Liver (tissue), 9 donors: ENCODE data around the gene RBM6. TPM values are rescaled to one million over a fixed set of nuclear protein-coding genes. Genes with fewer than 3 reads are reported as not detected.

ENCODE experiments used
- DNase-seq: peaks from one replicate; pipeline ENCODE4 v3.0.0-alpha.2; 2017; ENCODE audit warnings: low spot score
- H3K27ac ChIP-seq, 2 donors: one replicate each; pipeline ENCODE4 v1.7.0; 2013; ENCODE audit warnings: inconsistent platforms in 2 of 2, low read length in 2 of 2, control low read depth in 1 of 2, low read depth in 1 of 2, mild to moderate bottlenecking in 1 of 2
- H3K27me3 ChIP-seq, 4 donors: one replicate each; pipeline versions ENCODE4 v1.6.1 to v1.7.0; 2013; ENCODE audit warnings: low read length in 3 of 4, inconsistent platforms in 1 of 4, mild to moderate bottlenecking in 1 of 4, moderate library complexity in 1 of 4; ENCODE audit not compliant: control insufficient read depth in 4 of 4, insufficient read depth in 4 of 4
- H3K36me3 ChIP-seq, 4 donors: one replicate each; pipeline versions ENCODE4 v1.6.1 to v1.7.0; 2013; ENCODE audit warnings: low read length in 3 of 4, mild to moderate bottlenecking in 3 of 4, low read depth in 1 of 4, moderate library complexity in 1 of 4; ENCODE audit not compliant: control insufficient read depth in 4 of 4, insufficient read depth in 3 of 4
- H3K4me1 ChIP-seq, 4 donors: one replicate each; pipeline versions ENCODE4 v1.6.1 to v1.7.0; 2013; ENCODE audit warnings: low read length in 3 of 4, mild to moderate bottlenecking in 3 of 4, moderate library complexity in 1 of 4; ENCODE audit not compliant: control insufficient read depth in 4 of 4, insufficient read depth in 4 of 4
- H3K4me3 ChIP-seq, 3 donors: one replicate each; pipeline versions ENCODE4 v1.6.1 to v1.7.0; 2013; ENCODE audit warnings: low read length in 3 of 3, control low read depth in 1 of 3, low read depth in 1 of 3, mild to moderate bottlenecking in 1 of 3
- H3K9ac ChIP-seq, 2 donors: one replicate each; pipeline ENCODE4 v1.7.0; 2013; ENCODE audit warnings: low read length in 2 of 2, mild to moderate bottlenecking in 2 of 2, moderate library complexity in 2 of 2, control low read depth in 1 of 2, low read depth in 1 of 2
- H3K9me3 ChIP-seq, 4 donors: one replicate each; pipeline versions ENCODE4 v1.6.1 to v1.7.0; 2013; ENCODE audit warnings: low read length in 3 of 4; ENCODE audit not compliant: control insufficient read depth in 4 of 4
- EGR1 ChIP-seq, 2 donors: IDR thresholded peaks; 2 replicates each; pipeline ENCODE4 v1.6.1; 2016 to 2018; ENCODE audit warnings: antibody characterized with exemption in 2 of 2, low read depth in 2 of 2
- FOXA1 ChIP-seq: IDR thresholded peaks from 2 replicates; pipeline ENCODE4 v1.6.1; 2016; ENCODE audit warnings: antibody characterized with exemption
- FOXA2 ChIP-seq: IDR thresholded peaks from 2 replicates; pipeline ENCODE4 v1.6.1; 2016; ENCODE audit warnings: antibody characterized with exemption
- GABPA ChIP-seq, 2 donors: IDR thresholded peaks in 1 of 2; conservative IDR thresholded peaks in 1 of 2; 2 replicates each; pipeline ENCODE4 v1.6.1; 2016; ENCODE audit warnings: antibody characterized with exemption in 2 of 2, mild to moderate bottlenecking in 1 of 2, moderate library complexity in 1 of 2
- HNF4A ChIP-seq, 2 donors: conservative IDR thresholded peaks; 2 replicates each; pipeline ENCODE4 v1.6.1; 2016; ENCODE audit warnings: antibody characterized with exemption in 2 of 2, mild to moderate bottlenecking in 2 of 2
- HNF4G ChIP-seq: IDR thresholded peaks from 2 replicates; pipeline ENCODE4 v1.6.1; 2016; ENCODE audit warnings: antibody characterized with exemption
- JUND ChIP-seq, 2 donors: IDR thresholded peaks; 2 replicates each; pipeline ENCODE4 v1.6.1; 2016; ENCODE audit warnings: antibody characterized with exemption in 2 of 2
- NR2F2 ChIP-seq: IDR thresholded peaks from 2 replicates; pipeline ENCODE4 v1.6.1; 2016; ENCODE audit warnings: antibody characterized with exemption
- RAD21 ChIP-seq, 2 donors: IDR thresholded peaks; 2 replicates each; pipeline ENCODE4 v1.6.1; 2016; ENCODE audit warnings: antibody characterized with exemption in 2 of 2, mild to moderate bottlenecking in 2 of 2
- RXRA ChIP-seq, 2 donors: IDR thresholded peaks; 2 replicates each; pipeline ENCODE4 v1.6.1; 2017 to 2018; ENCODE audit warnings: antibody characterized with exemption in 2 of 2, mild to moderate bottlenecking in 1 of 2
- SP1 ChIP-seq: IDR thresholded peaks from 2 replicates; pipeline ENCODE4 v1.6.1; 2018; ENCODE audit warnings: antibody characterized with exemption, mild to moderate bottlenecking
- YY1 ChIP-seq: IDR thresholded peaks from 2 replicates; pipeline ENCODE4 v1.6.1; 2016; ENCODE audit warnings: antibody characterized with exemption, mild to moderate bottlenecking
- WGBS: extraction: QIAGEN DNeasy Blood & Tissue Kit; methylation state at CpG from one replicate; pipeline ENCODE4 v1.1.7; 2013; 5-methylcytosine and 5-hydroxymethylcytosine counted together
- polyA plus RNA-seq, 2 donors: library from polyadenylated mRNA; stranded (reverse) in 1 of 2; unstranded in 1 of 2; fragments of 200-250 nt in 1 of 2; fragments of >200 nt in 1 of 2; fragmentation: Nextera tagmentation in 1 of 2; extraction: Ambion mirVana in 1 of 2; gene quantifications; one replicate each; pipeline versions ENCODE4 v1.2.1 to v1.2.3, GENCODE V29; 2013 to 2015
- total RNA-seq, 2 donors: library from RNA; depleted of rRNA; stranded (reverse); fragments of >200 nt; gene quantifications; one replicate each; pipeline ENCODE4 v1.2.3, GENCODE V29; 2014
- TF ChIP-seq, protein P1 (sequence below): IDR thresholded peaks from 2 replicates; pipeline ENCODE4 v1.6.1; 2016; ENCODE audit warnings: antibody characterized with exemption, mild to moderate bottlenecking
- TF ChIP-seq, protein P2 (sequence below): IDR thresholded peaks from 2 replicates; pipeline ENCODE4 v1.6.1; 2016; ENCODE audit warnings: antibody characterized with exemption
- TF ChIP-seq, protein P3 (sequence below): IDR thresholded peaks from 2 replicates; pipeline ENCODE4 v1.6.1; 2016; ENCODE audit warnings: antibody characterized with exemption
- TF ChIP-seq, protein P4 (sequence below): IDR thresholded peaks from 2 replicates; pipeline ENCODE4 v1.6.1; 2016; ENCODE audit warnings: antibody characterized with exemption
- donor health status: healthy.
- donor health status: healthy.
- donor health status: healthy.
- donor health status: healthy.
- donor health status: healthy.

RBM6 gene
- total and polyA plus RNA-seq, 4 donors = 10.9 to 59.2 (median 37.5) TPM

DNA sequence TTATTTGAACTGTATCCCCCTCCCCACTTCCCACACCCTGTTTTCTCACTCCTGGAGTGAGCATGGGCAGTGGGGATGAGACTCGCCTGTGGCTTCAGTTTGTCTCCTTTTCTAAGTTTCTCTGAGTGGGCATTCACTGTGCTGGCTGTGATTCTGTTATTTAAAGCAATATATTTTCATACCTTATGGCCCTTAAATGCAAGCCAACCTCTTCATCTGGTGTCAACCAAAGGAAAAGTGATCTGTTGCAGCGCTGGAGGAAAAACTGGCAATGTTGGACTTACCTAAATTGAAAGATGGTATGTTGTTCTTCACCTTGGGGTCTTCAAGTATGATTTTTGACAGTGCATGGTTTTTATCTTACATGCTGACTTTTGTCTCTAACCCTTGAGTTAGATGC is 56.1 kb downstream of the RBM6 start (continued):
- no peak for TF ChIP-seq YY1
- TF ChIP-seq JUND (IDR thresholded peaks at IDR 0.05) = no peak

DNA sequence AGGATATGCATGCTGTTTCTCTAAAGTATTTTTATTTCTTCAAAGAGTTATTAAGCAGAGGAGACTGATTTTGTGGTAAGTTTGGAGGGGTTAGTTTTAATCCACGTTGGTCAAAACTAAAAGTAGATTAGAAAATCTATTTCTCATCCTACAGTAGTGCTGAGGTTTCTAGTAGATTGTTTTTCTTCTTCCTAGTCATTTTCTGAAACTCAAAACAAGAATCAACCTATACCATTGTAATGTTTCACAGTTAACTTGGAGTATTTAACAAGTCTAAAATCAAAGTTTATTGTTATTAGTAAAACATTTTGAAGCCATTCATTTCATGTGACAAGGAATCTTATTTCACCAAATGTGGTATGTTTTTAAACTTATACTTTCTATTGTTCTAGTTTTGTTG is 57.9 kb downstream of the RBM6 start:
- Histone ChIP-seq H3K27me3 (no peaks in the 10 kb centered on the region), H3K9me3 (no peaks in the 10 kb centered on the region), H3K9ac (no peak overlapping the region), H3K36me3 (peaks cover 2 to 19% (median 8%) of the 10 kb centered on the region in 4 donors), H3K4me1 (no peaks in the 10 kb centered on the region), H3K4me3 (no peak overlapping the region), H3K27ac (no peak overlapping the region)
- TF ChIP-seq FOXA2 = no peak
- no peak for TF ChIP-seq NR2F2
- no peak for TF ChIP-seq GABPA (IDR thresholded peaks at IDR 0.05 in 1 of 2, conservative IDR thresholded peaks at IDR 0.05 in 1 of 2)
- no peak for TF ChIP-seq HNF4G
- TF ChIP-seq, protein P1, sequence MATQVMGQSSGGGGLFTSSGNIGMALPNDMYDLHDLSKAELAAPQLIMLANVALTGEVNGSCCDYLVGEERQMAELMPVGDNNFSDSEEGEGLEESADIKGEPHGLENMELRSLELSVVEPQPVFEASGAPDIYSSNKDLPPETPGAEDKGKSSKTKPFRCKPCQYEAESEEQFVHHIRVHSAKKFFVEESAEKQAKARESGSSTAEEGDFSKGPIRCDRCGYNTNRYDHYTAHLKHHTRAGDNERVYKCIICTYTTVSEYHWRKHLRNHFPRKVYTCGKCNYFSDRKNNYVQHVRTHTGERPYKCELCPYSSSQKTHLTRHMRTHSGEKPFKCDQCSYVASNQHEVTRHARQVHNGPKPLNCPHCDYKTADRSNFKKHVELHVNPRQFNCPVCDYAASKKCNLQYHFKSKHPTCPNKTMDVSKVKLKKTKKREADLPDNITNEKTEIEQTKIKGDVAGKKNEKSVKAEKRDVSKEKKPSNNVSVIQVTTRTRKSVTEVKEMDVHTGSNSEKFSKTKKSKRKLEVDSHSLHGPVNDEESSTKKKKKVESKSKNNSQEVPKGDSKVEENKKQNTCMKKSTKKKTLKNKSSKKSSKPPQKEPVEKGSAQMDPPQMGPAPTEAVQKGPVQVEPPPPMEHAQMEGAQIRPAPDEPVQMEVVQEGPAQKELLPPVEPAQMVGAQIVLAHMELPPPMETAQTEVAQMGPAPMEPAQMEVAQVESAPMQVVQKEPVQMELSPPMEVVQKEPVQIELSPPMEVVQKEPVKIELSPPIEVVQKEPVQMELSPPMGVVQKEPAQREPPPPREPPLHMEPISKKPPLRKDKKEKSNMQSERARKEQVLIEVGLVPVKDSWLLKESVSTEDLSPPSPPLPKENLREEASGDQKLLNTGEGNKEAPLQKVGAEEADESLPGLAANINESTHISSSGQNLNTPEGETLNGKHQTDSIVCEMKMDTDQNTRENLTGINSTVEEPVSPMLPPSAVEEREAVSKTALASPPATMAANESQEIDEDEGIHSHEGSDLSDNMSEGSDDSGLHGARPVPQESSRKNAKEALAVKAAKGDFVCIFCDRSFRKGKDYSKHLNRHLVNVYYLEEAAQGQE = no peak
- no peak for TF ChIP-seq RAD21 (IDR thresholded peaks at IDR 0.05)
- TF ChIP-seq, protein P2, sequence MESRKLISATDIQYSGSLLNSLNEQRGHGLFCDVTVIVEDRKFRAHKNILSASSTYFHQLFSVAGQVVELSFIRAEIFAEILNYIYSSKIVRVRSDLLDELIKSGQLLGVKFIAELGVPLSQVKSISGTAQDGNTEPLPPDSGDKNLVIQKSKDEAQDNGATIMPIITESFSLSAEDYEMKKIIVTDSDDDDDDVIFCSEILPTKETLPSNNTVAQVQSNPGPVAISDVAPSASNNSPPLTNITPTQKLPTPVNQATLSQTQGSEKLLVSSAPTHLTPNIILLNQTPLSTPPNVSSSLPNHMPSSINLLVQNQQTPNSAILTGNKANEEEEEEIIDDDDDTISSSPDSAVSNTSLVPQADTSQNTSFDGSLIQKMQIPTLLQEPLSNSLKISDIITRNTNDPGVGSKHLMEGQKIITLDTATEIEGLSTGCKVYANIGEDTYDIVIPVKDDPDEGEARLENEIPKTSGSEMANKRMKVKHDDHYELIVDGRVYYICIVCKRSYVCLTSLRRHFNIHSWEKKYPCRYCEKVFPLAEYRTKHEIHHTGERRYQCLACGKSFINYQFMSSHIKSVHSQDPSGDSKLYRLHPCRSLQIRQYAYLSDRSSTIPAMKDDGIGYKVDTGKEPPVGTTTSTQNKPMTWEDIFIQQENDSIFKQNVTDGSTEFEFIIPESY = no peak
- TF ChIP-seq, protein P3, sequence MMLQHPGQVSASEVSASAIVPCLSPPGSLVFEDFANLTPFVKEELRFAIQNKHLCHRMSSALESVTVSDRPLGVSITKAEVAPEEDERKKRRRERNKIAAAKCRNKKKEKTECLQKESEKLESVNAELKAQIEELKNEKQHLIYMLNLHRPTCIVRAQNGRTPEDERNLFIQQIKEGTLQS = no peak
- DNase-seq = no peak
- 82% methylated on average over 1 of the region's 1 CpG for WGBS

DNA sequence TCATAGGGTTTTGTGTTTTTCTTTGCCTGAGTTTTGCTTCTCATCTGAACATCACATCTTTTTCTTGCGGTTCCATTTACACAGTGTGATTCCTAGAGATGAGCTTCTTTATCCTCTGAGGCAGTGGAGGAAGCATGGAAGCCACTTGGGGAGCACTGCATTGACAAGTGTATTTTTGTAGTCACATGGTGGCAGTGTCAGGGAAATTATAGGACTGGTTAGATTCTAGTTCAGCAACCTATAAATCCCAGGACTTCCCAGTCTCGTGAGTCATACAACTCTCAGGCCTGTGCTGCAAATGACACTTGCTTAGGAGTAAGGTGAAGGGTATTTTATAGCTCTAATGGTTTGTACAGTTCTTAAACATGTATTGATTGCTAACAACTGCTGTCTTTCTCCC is 58.4 kb downstream of the RBM6 start:
- Histone ChIP-seq H3K9ac (no peak overlapping the region), H3K36me3 (peaks cover 2 to 19% (median 7%) of the 10 kb centered on the region in 4 donors), H3K9me3 (no peaks in the 10 kb centered on the region), H3K27ac (no peak overlapping the region), H3K4me3 (no peak overlapping the region), H3K4me1 (no peaks in the 10 kb centered on the region), H3K27me3 (no peaks in the 10 kb centered on the region)
- DNase-seq = no peak
- 87% methylated on average over 2 of the region's 2 CpGs for WGBS
- TF ChIP-seq GABPA (IDR thresholded peaks at IDR 0.05 in 1 of 2, conservative IDR thresholded peaks at IDR 0.05 in 1 of 2) (no peak), YY1 (no peak), RXRA (IDR thresholded peaks at IDR 0.05) (no peak), HNF4G (no peak), RAD21 (IDR thresholded peaks at IDR 0.05) (no peak), FOXA1 (no peak), EGR1 (IDR thresholded peaks at IDR 0.05; ENCODE audit: low read depth in 2 of 2) (no peak), JUND (IDR thresholded peaks at IDR 0.05) (no peak), HNF4A (conservative IDR thresholded peaks at IDR 0.05) (no peak), NR2F2 (no peak), FOXA2 (no peak), SP1 (no peak)
- TF ChIP-seq, protein P1 = no peak
- TF ChIP-seq, protein P2 = no peak
- TF ChIP-seq, protein P3 = no peak
- TF ChIP-seq, protein P4, sequence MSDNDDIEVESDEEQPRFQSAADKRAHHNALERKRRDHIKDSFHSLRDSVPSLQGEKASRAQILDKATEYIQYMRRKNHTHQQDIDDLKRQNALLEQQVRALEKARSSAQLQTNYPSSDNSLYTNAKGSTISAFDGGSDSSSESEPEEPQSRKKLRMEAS = no peak
